ENCODE measurements around the gene TYSND1. TPM values are rescaled to one million over a fixed set of nuclear protein-coding genes. Genes with fewer than 3 reads are reported as not detected.

Gene TYSND1
- total and polyA plus RNA-seq, 2 of the 13 experiments (the other 11 are each of a cell fraction or from before 2014, with no cell fraction given) = 3.3 to 8.9 TPM

- no peak for TF ChIP-seq ZNF503 (CRISPR knock-in tag; IDR thresholded peaks at IDR 0.05)
These were observed 11.6 kb upstream of the TYSND1 start (continued) for GRCh38 chr10:70158113-70158512.

- Histone ChIP-seq H3K36me3 (replicated peaks in 1 of 2; ENCODE audit: control insufficient read depth in 1 of 2, insufficient read depth in 2 of 2, low read length in 2 of 2) (peaks cover 31 to 84% of the 10 kb centered on the region in 2 experiments), H3K4me3 (replicated peaks in 1 of 3; ENCODE audit: insufficient read depth in 1 of 3, low read depth in 2 of 3, low read length in 3 of 3) (no peak overlapping the region), H2AFZ (ENCODE audit: low read length) (no peak overlapping the region), H3K9me3 (ENCODE audit: low read length) (no peaks in the 10 kb centered on the region), H3K27me3 (ENCODE audit: control insufficient read depth in 1 of 2, insufficient read depth in 2 of 2, low read length in 2 of 2) (no peaks in the 10 kb centered on the region), H3K4me2 (ENCODE audit: low read depth, low read length) (peak overlapping the region; percentile 37; the same call in 1 of the 2 replicates), H3K27ac (ENCODE audit: extremely low read length, insufficient read depth, low read length) (peak overlapping the region; percentile 23), H3K9ac (ENCODE audit: insufficient read depth, low read depth, low read length) (no peak overlapping the region), H3K4me1 (ENCODE audit: insufficient read depth, low read length) (peaks cover 30% of the 10 kb centered on the region), H3K79me2 (ENCODE audit: insufficient read depth, low read length) (peaks cover 32% of the 10 kb centered on the region), H4K20me1 (ENCODE audit: insufficient read depth, low read length) (peaks cover 9% of the 10 kb centered on the region)
- intact Hi-C loops (cut with micrococcal nuclease; ENCODE audit: unreplicated experiment) (no loop called here), in situ Hi-C loops (cut with HindIII; ENCODE audit: extremely low pct_ligation_motif_present, low pct_unique_long_range_greater_than_20kb) (no loop called here)
- FAIRE-seq (no peak), DNase-seq (ENCODE audit: low spot score) (peak; percentile 45), ATAC-seq (peak; percentile 70)
- no TSS peak for BruUV-seq (replicated peaks)
- CTCF ChIA-PET (ENCODE audit: low intra/inter-chr PET ratio, low total read pairs) = no interaction called here
- 39% methylated on average over 3 of the region's 3 CpGs for WGBS (ENCODE audit: low lambda C conversion rate)
- POLR2A ChIA-PET = interaction anchor here (1.4 to 4.1 kb wide), 3 partner anchors 9 to 24 kb away, joined by 3 to 22 read pairs (median 16); partner anchors contain the start of genes SAR1A and TYSND1
- no peak for TF ChIP-seq ATF4 (CRISPR knock-in tag; IDR thresholded peaks at IDR 0.05)
- no peak for TF ChIP-seq ADNP (CRISPR knock-in tag; IDR thresholded peaks at IDR 0.05)
- TF ChIP-seq SOX13 (IDR thresholded peaks at IDR 0.05) = no peak
- peak in 1 of 2 experiments; percentile 68; a peak in 1 of 4 replicates for TF ChIP-seq SOX13 (CRISPR knock-in tag; conservative IDR thresholded peaks at IDR 0.05 in 1 of 2, IDR thresholded peaks at IDR 0.05 in 1 of 2)
- TF ChIP-seq ZNF224 (CRISPR knock-in tag; IDR thresholded peaks at IDR 0.05) = no peak
- TF ChIP-seq RBM22 (optimal IDR thresholded peaks at IDR 0.05; ENCODE audit: low read length) = no peak
- no peak for TF ChIP-seq ZBTB44 (CRISPR knock-in tag; IDR thresholded peaks at IDR 0.05)
- TF ChIP-seq ZNF232 (CRISPR knock-in tag; IDR thresholded peaks at IDR 0.05; ENCODE audit: borderline replicate concordance) = no peak
- no peak for TF ChIP-seq SMYD3 (CRISPR knock-in tag; IDR thresholded peaks at IDR 0.05)
- peak; percentile 21 for TF ChIP-seq TEAD3 (CRISPR knock-in tag; optimal IDR thresholded peaks at IDR 0.05; ENCODE audit: borderline replicate concordance)
- 0 out of 2 replicates have a peak, but pooled peaks have one; percentile 42 for TF ChIP-seq GATAD2A (CRISPR knock-in tag; IDR thresholded peaks at IDR 0.05)
- 0 out of 2 replicates have a peak, but pooled peaks have one; percentile 27 for TF ChIP-seq CEBPG (CRISPR knock-in tag; IDR thresholded peaks at IDR 0.05)
- peak; percentile 17; the same call in 1 of the 2 replicates for TF ChIP-seq ARID5B (CRISPR knock-in tag; IDR thresholded peaks at IDR 0.05)
- no peak for TF ChIP-seq ZKSCAN1 (IDR thresholded peaks at IDR 0.05; ENCODE audit: low read length)
These were observed 8.8 kb upstream of the TYSND1 start for GRCh38 chr10:70155255-70155838.

Measured in HepG2 (cell line).